ENCODE data around the gene TPCN2. TPM values are rescaled to one million over a fixed set of nuclear protein-coding genes. Genes with fewer than 3 reads are reported as not detected.

Gene TPCN2
- total RNA-seq, 1 donor = 11.1 TPM

- no peak for TF ChIP-seq CTCF (IDR thresholded peaks at IDR 0.05; ENCODE audit: insufficient read depth, low read length)
- no peak for DNase-seq (ENCODE audit: low read depth)
- H3K4me3 ChIP-seq (ENCODE audit: low read depth, low read length) = no peak overlapping the region
These were observed 13.0 kb downstream of the TPCN2 start for GRCh38 chr11:69061713-69062053.

- DNase-seq (ENCODE audit: low read depth) = no peak
- H3K4me3 ChIP-seq (ENCODE audit: low read depth, low read length) = no peak overlapping the region
- TF ChIP-seq CTCF (IDR thresholded peaks at IDR 0.05; ENCODE audit: insufficient read depth, low read length) = no peak
These were observed 13.6 kb downstream of the TPCN2 start for GRCh38 chr11:69062169-69062855.

- no peak for DNase-seq (ENCODE audit: low read depth)
- TF ChIP-seq CTCF (IDR thresholded peaks at IDR 0.05; ENCODE audit: insufficient read depth, low read length) = no peak
- H3K4me3 ChIP-seq (ENCODE audit: low read depth, low read length) = no peak overlapping the region
These were observed 14.3 kb downstream of the TPCN2 start for GRCh38 chr11:69062873-69063651.

GRCh38 chr11:69063652-69064260, 15.0 kb downstream of the TPCN2 start:
- no peak for DNase-seq (ENCODE audit: low read depth)
- no peak for TF ChIP-seq CTCF (IDR thresholded peaks at IDR 0.05; ENCODE audit: insufficient read depth, low read length)
- no peak overlapping the region for H3K4me3 ChIP-seq (ENCODE audit: low read depth, low read length)

- no peak for TF ChIP-seq CTCF (IDR thresholded peaks at IDR 0.05; ENCODE audit: insufficient read depth, low read length)
- no peak for DNase-seq (ENCODE audit: low read depth)
- H3K4me3 ChIP-seq (ENCODE audit: low read depth, low read length) = no peak overlapping the region
These were observed 15.7 kb downstream of the TPCN2 start for GRCh38 chr11:69064394-69064957.

GRCh38 chr11:69065147-69065710, 16.5 kb downstream of the TPCN2 start:
- H3K4me3 ChIP-seq (ENCODE audit: low read depth, low read length) = no peak overlapping the region
- TF ChIP-seq CTCF (IDR thresholded peaks at IDR 0.05; ENCODE audit: insufficient read depth, low read length) = no peak
- no peak for DNase-seq (ENCODE audit: low read depth)

Data from fibroblast of the aortic adventitia (primary cell).